ENCODE measurements around the gene DDIT4.

Gene DDIT4

DNA sequence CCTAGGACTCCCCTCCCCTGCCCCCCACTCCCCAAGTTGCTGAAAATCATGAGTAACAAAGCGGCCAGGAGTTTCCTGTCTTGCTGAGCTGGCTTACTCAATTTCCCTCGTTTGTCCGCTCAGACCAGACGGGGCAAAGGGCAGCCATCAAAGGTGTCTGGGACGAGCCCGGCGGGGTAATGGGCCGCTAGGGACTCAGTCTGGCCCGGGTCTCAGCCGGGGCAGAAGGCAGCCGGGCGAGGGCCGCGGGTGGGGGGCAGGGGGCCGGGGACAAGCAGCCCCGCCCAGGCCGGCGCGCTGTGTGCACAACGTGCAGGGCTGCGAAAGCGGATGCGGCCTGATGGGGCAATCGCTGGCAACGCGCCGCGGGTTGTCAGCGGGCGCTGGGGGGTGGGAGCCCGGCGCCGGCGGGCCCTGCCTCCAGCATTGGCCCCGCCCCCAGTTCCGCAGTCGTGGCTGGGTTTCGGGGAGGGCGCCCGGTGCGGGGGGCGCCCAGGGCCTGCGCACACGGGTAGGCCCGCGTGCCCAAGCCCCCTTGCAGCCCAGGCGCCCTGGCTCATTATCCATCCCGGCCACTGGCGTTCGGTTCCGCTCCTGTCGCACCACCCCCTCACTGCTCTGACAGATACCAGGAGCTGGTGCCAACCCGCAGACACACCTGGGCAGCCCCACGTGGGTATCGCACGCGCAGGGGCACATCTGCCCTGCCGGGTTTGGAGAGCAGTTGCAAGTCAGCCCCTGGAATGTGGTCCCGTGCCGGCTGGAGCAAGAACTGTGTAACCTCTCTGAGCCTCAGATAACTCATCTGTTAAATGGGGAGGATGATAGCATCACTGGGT lies 45.9 kb downstream of the DDIT4 start:
- peak; percentile 65 for DNase-seq

DNA sequence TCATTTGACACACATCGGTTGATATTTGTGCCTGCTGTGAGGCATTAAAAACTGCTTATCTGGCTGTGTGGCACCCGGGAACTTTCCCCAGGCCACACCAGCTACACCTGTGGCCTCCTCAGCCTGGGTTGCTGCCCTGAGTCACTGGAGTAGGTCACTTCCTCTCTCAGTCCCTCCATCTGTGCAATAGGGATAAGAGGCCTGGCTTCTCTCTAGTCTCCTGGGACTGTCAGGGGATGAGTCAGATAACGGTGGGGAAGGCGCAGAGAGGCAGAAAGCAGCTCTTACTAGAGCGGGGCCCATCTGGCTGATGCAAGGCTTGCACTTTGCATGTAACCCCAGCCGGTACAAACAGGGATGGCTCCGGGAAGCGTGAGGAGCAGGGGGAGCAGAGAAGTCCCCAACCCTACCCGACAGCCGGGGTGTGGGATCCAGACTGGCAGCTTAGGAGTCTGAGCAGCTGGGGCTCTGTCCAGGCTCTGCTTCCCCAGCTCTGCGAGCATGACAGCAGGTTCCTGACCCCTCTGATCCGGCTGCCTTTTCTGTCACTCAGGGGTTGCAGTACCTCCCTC lies 47.0 kb downstream of the DDIT4 start:
- peak; percentile 83 for DNase-seq

- no peak for DNase-seq
Observed at GRCh38 chr10:72321248-72322029, 47.7 kb downstream of the DDIT4 start.

GRCh38 chr10:72322030-72322279 lies 48.2 kb downstream of the DDIT4 start:
- no peak for DNase-seq

DNA sequence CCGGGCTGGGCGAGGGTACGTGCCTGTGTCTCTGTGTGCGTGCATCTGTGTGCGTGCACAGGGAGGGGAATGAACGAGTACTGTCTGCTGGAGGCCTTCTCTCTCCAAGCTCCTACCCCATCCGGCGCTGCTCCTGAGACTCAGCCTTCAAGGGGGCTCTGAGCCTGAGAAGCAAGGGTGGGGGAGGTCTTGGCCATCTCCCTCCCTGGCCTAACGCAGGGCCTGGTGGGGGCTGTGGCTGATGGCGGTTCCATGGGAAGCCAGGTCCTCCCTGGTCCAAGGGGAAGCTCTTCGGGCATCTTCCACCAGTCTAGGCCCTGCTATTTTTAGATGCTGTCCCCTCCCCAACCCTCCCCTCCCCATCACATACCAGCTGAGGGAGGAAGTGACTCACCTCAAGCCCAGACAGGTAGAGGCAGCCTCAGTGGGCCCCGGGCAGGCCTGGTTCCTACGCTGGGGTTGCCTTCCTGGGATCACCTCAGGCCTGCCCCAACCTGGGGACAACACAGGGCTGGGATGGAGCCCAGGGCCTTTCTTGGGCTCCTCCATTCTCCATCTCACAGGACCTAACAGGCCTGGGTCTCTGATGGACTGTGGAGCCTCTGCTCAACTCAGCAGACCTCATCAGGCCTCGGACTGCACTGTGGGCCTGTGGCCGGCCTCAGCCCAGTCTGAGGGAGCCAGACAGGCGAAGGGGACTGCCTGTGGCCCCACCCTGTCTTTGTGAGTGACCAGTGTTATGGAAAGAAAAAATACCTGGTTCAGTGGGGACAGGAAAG lies 48.7 kb downstream of the DDIT4 start:
- no peak for DNase-seq

DNA sequence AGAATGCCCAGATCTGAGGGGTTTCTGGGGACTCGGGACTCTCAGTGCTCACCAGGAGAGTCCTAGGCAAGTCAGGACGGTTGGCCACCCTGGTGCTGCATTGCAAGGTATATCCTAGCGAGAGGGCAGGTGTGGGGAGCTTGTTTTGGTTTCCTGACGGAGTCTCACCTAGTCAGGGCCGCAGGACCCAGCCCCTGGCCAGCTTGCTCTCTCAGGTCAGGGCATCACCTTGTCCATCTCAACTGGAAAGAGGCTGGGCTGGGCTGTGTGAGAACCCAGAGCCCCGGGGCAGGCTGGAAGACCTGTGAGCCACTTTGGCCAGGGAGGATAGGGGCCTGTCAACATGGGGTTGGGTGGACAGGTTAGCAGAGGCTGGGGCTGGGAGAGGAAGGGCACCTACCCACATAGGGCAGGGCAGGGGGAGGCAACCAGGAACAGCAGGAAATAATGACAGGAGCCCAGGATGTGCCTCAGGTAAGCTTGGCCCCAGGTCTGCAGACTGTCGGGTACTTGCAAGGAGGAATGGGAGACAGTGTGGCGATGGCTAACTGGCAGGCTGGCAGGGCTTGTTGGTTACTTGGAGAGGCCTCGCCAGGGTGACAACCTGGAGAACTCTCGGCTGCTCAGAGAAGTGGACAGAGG lies 49.5 kb downstream of the DDIT4 start:
- no peak for DNase-seq

DNA sequence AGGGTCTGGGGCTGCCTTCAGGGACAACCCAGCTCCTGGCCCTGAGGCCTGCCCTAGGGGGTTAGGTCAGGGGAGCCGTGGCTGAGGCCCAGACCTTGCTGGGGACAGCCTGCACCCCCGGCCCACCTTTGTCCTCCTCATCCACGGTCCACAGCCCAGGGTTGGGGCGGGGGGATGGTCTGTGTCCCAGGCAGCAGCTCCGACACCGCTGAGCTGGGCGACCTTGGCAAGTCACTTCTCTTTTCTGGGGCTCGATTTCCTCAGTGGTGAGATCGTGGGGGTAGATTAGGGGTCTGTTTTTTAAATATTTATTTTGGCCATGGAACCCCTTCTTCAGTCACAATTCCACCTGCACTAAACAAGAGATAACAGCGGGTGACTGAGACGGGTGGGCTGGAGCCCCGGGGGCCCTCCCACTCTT lies 50.1 kb downstream of the DDIT4 start:
- no peak for DNase-seq

Measured in GOT3 (cell line).